Neural progenitor cell (in vitro differentiated cells): ENCODE results near the gene AIF1L. TPM values are rescaled to one million over a fixed set of nuclear protein-coding genes. Genes with fewer than 3 reads are reported as not detected.

Experiments used
- DNase-seq: peaks from one replicate; pipeline ENCODE4 v3.0.0-alpha.2; 2016; ENCODE audit warnings: low spot score
- H2AFZ ChIP-seq: fragments of 200-600 bp; sonication (generic); replicated peaks from 2 replicates; pipeline ENCODE4 v1.6.1; 2016; ENCODE audit warnings: antibody characterized with exemption
- H3F3A ChIP-seq: fragments of 200-600 bp; sonication (generic); 2 replicates; pipeline ENCODE4 v1.6.1; 2016; ENCODE audit warnings: antibody characterized with exemption, low read depth
- H3K27ac ChIP-seq: fragments of 200-600 bp; sonication (generic); 2 replicates; pipeline ENCODE4 v1.5.1; 2016; ENCODE audit warnings: mild to moderate bottlenecking
- H3K27me3 ChIP-seq: fragments of 200-600 bp; sonication (generic); 2 replicates; pipeline ENCODE4 v1.6.1; 2016; ENCODE audit warnings: mild to moderate bottlenecking, moderate library complexity
- H3K36me3 ChIP-seq: fragments of 200-600 bp; sonication (generic); 2 replicates; pipeline ENCODE4 v1.5.1; 2016
- H3K4me1 ChIP-seq: fragments of 200-600 bp; sonication (generic); 2 replicates; pipeline ENCODE4 v1.6.1; 2016; ENCODE audit warnings: mixed run types
- H3K4me2 ChIP-seq: fragments of 200-600 bp; sonication (generic); 2 replicates; pipeline ENCODE4 v1.6.1; 2016
- H3K4me3 ChIP-seq: fragments of 200-600 bp; sonication (generic); 2 replicates; pipeline ENCODE4 v1.5.1; 2016
- H3K79me2 ChIP-seq: fragments of 200-600 bp; sonication (generic); 2 replicates; pipeline ENCODE4 v1.6.1; 2016; ENCODE audit warnings: low read depth
- H3K9ac ChIP-seq: fragments of 200-600 bp; sonication (generic); 2 replicates; pipeline ENCODE4 v1.6.1; 2016
- H3K9me3 ChIP-seq: fragments of 200-600 bp; sonication (generic); 2 replicates; pipeline ENCODE4 v1.5.1; 2016; ENCODE audit warnings: low read depth
- H4K20me1 ChIP-seq: fragments of 200-600 bp; sonication (generic); 2 replicates; pipeline ENCODE4 v1.6.1; 2016; ENCODE audit warnings: low read depth
- H3K27ac Mint-ChIP-seq: 3 replicates; pipeline ENCODE4 v1.8.0; 2021; ENCODE audit warnings: mixed read lengths
- H3K27me3 Mint-ChIP-seq: 2 replicates; pipeline ENCODE4 v1.8.0; 2022; ENCODE audit warnings: low read depth, mild to moderate bottlenecking, inconsistent platforms, moderate library complexity, mixed read lengths; ENCODE audit not compliant: insufficient read depth
- H3K36me3 Mint-ChIP-seq: 3 replicates; pipeline ENCODE4 v1.8.0; 2021; ENCODE audit warnings: mixed read lengths
- H3K4me1 Mint-ChIP-seq: 3 replicates; pipeline ENCODE4 v1.8.0; 2021; ENCODE audit warnings: mixed read lengths
- H3K4me3 Mint-ChIP-seq: 3 replicates; pipeline ENCODE4 v1.8.0; 2021; ENCODE audit warnings: mild to moderate bottlenecking, moderate library complexity, mixed read lengths
- H3K9me3 Mint-ChIP-seq: 3 replicates; pipeline ENCODE4 v1.8.0; 2020; ENCODE audit warnings: mixed read lengths
- EZH2 ChIP-seq: fragments of 200-600 bp; sonication (generic); IDR thresholded peaks from 2 replicates; pipeline ENCODE4 v1.6.1; 2017; ENCODE audit warnings: antibody characterized with exemption, mild to moderate bottlenecking, moderate library complexity
- EZH2phosphoT487 ChIP-seq: fragments of 200-600 bp; sonication (generic); IDR thresholded peaks from 2 replicates; pipeline ENCODE4 v1.6.1; 2017; ENCODE audit warnings: antibody characterized with exemption
- total RNA-seq: library from RNA; depleted of rRNA; stranded (reverse); fragments of >200 nt; gene quantifications from 2 replicates; pipeline ENCODE4 v1.2.3, GENCODE V29; 2015; ENCODE audit warnings: low replicate concordance
- TF ChIP-seq, protein P1 (sequence below): fragments of 200-600 bp; sonication (generic); IDR thresholded peaks from 2 replicates; pipeline ENCODE4 v1.5.1; 2017; ENCODE audit warnings: antibody characterized with exemption, mild to moderate bottlenecking

AIF1L gene
- total RNA-seq, 1 donor from 2014 or later: 69.0 TPM

- Histone ChIP-seq H3K27ac (no peak overlapping the region), H3F3A (no peaks in the 10 kb centered on the region), H3K4me1 (no peaks in the 10 kb centered on the region), H2AFZ (no peak overlapping the region), H3K9me3 (no peaks in the 10 kb centered on the region), H3K4me3 (no peak overlapping the region), H3K27me3 (no peaks in the 10 kb centered on the region), H4K20me1 (no peaks in the 10 kb centered on the region), H3K9ac (no peak overlapping the region), H3K79me2 (no peaks in the 10 kb centered on the region), H3K4me2 (no peak overlapping the region), H3K36me3 (no peaks in the 10 kb centered on the region)
- Mint-ChIP-seq H3K27me3 (peaks cover 2% of the 10 kb centered on the region), H3K36me3 (no peaks in the 10 kb centered on the region), H3K9me3 (no peaks in the 10 kb centered on the region), H3K4me3 (no peak overlapping the region), H3K27ac (no peak overlapping the region), H3K4me1 (peaks cover 12% of the 10 kb centered on the region)
- DNase-seq: no peak
- TF ChIP-seq, protein P1, sequence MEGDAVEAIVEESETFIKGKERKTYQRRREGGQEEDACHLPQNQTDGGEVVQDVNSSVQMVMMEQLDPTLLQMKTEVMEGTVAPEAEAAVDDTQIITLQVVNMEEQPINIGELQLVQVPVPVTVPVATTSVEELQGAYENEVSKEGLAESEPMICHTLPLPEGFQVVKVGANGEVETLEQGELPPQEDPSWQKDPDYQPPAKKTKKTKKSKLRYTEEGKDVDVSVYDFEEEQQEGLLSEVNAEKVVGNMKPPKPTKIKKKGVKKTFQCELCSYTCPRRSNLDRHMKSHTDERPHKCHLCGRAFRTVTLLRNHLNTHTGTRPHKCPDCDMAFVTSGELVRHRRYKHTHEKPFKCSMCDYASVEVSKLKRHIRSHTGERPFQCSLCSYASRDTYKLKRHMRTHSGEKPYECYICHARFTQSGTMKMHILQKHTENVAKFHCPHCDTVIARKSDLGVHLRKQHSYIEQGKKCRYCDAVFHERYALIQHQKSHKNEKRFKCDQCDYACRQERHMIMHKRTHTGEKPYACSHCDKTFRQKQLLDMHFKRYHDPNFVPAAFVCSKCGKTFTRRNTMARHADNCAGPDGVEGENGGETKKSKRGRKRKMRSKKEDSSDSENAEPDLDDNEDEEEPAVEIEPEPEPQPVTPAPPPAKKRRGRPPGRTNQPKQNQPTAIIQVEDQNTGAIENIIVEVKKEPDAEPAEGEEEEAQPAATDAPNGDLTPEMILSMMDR: no peak
- TF ChIP-seq EZH2: no peak
- no peak for TF ChIP-seq EZH2phosphoT487
Measured at GRCh38 chr9:131072871-131073237, 23.5 kb upstream of the AIF1L start.

GRCh38 chr9:131076347-131077195 is 19.8 kb upstream of the AIF1L start:
- no peak overlapping the region for H3K9ac ChIP-seq
- H3K4me2 ChIP-seq: no peak overlapping the region
- H3F3A ChIP-seq: no peaks in the 10 kb centered on the region
- H3K27me3 Mint-ChIP-seq: peaks cover 2% of the 10 kb centered on the region
- H2AFZ ChIP-seq: peak overlapping the region; percentile 82
- peaks cover 2% of the 10 kb centered on the region for H3K4me1 Mint-ChIP-seq
- H3K36me3 Mint-ChIP-seq: no peaks in the 10 kb centered on the region
- no peaks in the 10 kb centered on the region for H3K79me2 ChIP-seq
- H3K4me1 ChIP-seq: no peaks in the 10 kb centered on the region
- no peak for TF ChIP-seq EZH2phosphoT487
- DNase-seq: no peak
- no peaks in the 10 kb centered on the region for H3K27me3 ChIP-seq
- no peak overlapping the region for H3K4me3 Mint-ChIP-seq
- no peak overlapping the region for H3K4me3 ChIP-seq
- no peaks in the 10 kb centered on the region for H3K9me3 ChIP-seq
- no peak overlapping the region for H3K27ac ChIP-seq
- no peaks in the 10 kb centered on the region for H3K9me3 Mint-ChIP-seq
- no peaks in the 10 kb centered on the region for H3K36me3 ChIP-seq
- no peaks in the 10 kb centered on the region for H4K20me1 ChIP-seq
- H3K27ac Mint-ChIP-seq: no peak overlapping the region

- Mint-ChIP-seq H3K4me1 (no peaks in the 10 kb centered on the region), H3K27me3 (peaks cover 2% of the 10 kb centered on the region), H3K27ac (no peak overlapping the region), H3K9me3 (no peaks in the 10 kb centered on the region), H3K36me3 (no peaks in the 10 kb centered on the region), H3K4me3 (no peak overlapping the region)
- H3F3A ChIP-seq: no peaks in the 10 kb centered on the region
- H3K27me3 ChIP-seq: no peaks in the 10 kb centered on the region
- no peak for DNase-seq
- no peak overlapping the region for H3K4me3 ChIP-seq
- H3K4me1 ChIP-seq: no peaks in the 10 kb centered on the region
- no peak overlapping the region for H3K27ac ChIP-seq
- no peaks in the 10 kb centered on the region for H3K9me3 ChIP-seq
- H4K20me1 ChIP-seq: no peaks in the 10 kb centered on the region
- H3K9ac ChIP-seq: no peak overlapping the region
- no peak overlapping the region for H2AFZ ChIP-seq
- no peaks in the 10 kb centered on the region for H3K36me3 ChIP-seq
- H3K4me2 ChIP-seq: no peak overlapping the region
- TF ChIP-seq, protein P1: no peak
- TF ChIP-seq EZH2phosphoT487: no peak
- TF ChIP-seq EZH2: no peak
- no peaks in the 10 kb centered on the region for H3K79me2 ChIP-seq
Measured at GRCh38 chr9:131078427-131079366, 17.6 kb upstream of the AIF1L start.
